MM.1S (cell line): Measurements from ENCODE around the gene PTCSC3.

Experiments used
- DNase-seq: peaks from one replicate; pipeline ENCODE4 v3.0.0-alpha.2; 2015
- H2AFZ ChIP-seq: fragments of 300-600 bp; sonication (generic); 2 replicates; pipeline ENCODE4 v1.6.0; 2016; ENCODE audit warnings: antibody characterized with exemption, low read length
- H3F3A ChIP-seq: fragments of 300-600 bp; sonication (generic); 2 replicates; pipeline ENCODE4 v1.6.1; 2016; ENCODE audit warnings: mild to moderate bottlenecking, antibody characterized with exemption, low read length, moderate library complexity, mixed read lengths; ENCODE audit not compliant: insufficient read depth
- H3K27ac ChIP-seq: fragments of 300-600 bp; sonication (generic); 2 replicates; pipeline ENCODE4 v1.5.1; 2016; ENCODE audit warnings: mild to moderate bottlenecking, low read length
- H3K27me3 ChIP-seq: fragments of 300-600 bp; sonication (generic); replicated peaks from 2 replicates; pipeline ENCODE4 v1.6.0; 2016; ENCODE audit warnings: low read length; ENCODE audit not compliant: insufficient read depth
- H3K36me3 ChIP-seq: fragments of 300-600 bp; sonication (generic); replicated peaks from 2 replicates; pipeline ENCODE4 v1.6.1; 2016; ENCODE audit warnings: mild to moderate bottlenecking, low read length, mixed read lengths; ENCODE audit not compliant: insufficient read depth
- H3K4me1 ChIP-seq: fragments of 300-600 bp; sonication (generic); 2 replicates; pipeline ENCODE4 v1.6.1; 2016; ENCODE audit warnings: low read length, mixed read lengths
- H3K4me2 ChIP-seq: fragments of 300-600 bp; sonication (generic); 2 replicates; pipeline ENCODE4 v1.6.0; 2016; ENCODE audit warnings: low read depth, low read length
- H3K4me3 ChIP-seq: fragments of 300-600 bp; sonication (generic); 2 replicates; pipeline ENCODE4 v1.5.1; 2016; ENCODE audit warnings: low read length, mixed read lengths
- H3K79me2 ChIP-seq: fragments of 300-600 bp; sonication (generic); 2 replicates; pipeline ENCODE4 v1.6.1; 2016; ENCODE audit warnings: mixed run types, low read length, mixed read lengths
- H3K9ac ChIP-seq: fragments of 300-600 bp; sonication (generic); 2 replicates; pipeline ENCODE4 v1.6.1; 2016; ENCODE audit warnings: low read length, mixed read lengths
- H3K9me2 ChIP-seq: fragments of 300-600 bp; sonication (generic); replicated peaks from 2 replicates; pipeline ENCODE4 v1.6.1; 2016; ENCODE audit warnings: mild to moderate bottlenecking, low read length, mixed read lengths; ENCODE audit not compliant: insufficient read depth
- H3K9me3 ChIP-seq: fragments of 300-600 bp; sonication (generic); replicated peaks from 2 replicates; pipeline ENCODE4 v1.6.1; 2016; ENCODE audit warnings: mild to moderate bottlenecking, low read length, mixed read lengths; ENCODE audit not compliant: insufficient read depth
- H4K20me1 ChIP-seq: fragments of 300-600 bp; sonication (generic); 2 replicates; pipeline ENCODE4 v1.6.1; 2016; ENCODE audit warnings: mild to moderate bottlenecking, low read length, moderate library complexity, mixed read lengths; ENCODE audit not compliant: insufficient read depth
- CTCF ChIP-seq: fragments of 300-600 bp; sonication (generic); IDR thresholded peaks from 2 replicates; pipeline ENCODE4 v1.5.1; 2016; ENCODE audit warnings: antibody characterized with exemption, low read length, mixed read lengths
- EZH2 ChIP-seq: fragments of 300-600 bp; sonication (generic); optimal IDR thresholded peaks from 2 replicates; pipeline ENCODE3; 2017; ENCODE audit warnings: low read depth, mild to moderate bottlenecking, antibody characterized with exemption, low read length, mixed read lengths
- EZH2phosphoT487 ChIP-seq: fragments of 300-600 bp; sonication (generic); IDR thresholded peaks from 2 replicates; pipeline ENCODE4 v1.6.1; 2018; ENCODE audit warnings: antibody characterized with exemption, low read length

The PTCSC3 gene

GRCh38 chr14:36194663-36195062 is 18.1 kb upstream of the PTCSC3 start:
- H3K9me2 ChIP-seq, result no peaks in the 10 kb centered on the region
- no peaks in the 10 kb centered on the region for H4K20me1 ChIP-seq
- no peaks in the 10 kb centered on the region for H3K79me2 ChIP-seq
- no peaks in the 10 kb centered on the region for H3F3A ChIP-seq
- H2AFZ ChIP-seq, result no peak overlapping the region
- no peak for DNase-seq
- no peaks in the 10 kb centered on the region for H3K27me3 ChIP-seq
- H3K9ac ChIP-seq, result no peak overlapping the region
- no peaks in the 10 kb centered on the region for H3K9me3 ChIP-seq
- no peak overlapping the region for H3K4me3 ChIP-seq
- H3K27ac ChIP-seq, result no peak overlapping the region
- TF ChIP-seq CTCF, result no peak
- no peak for TF ChIP-seq EZH2
- TF ChIP-seq EZH2phosphoT487, result no peak
- no peaks in the 10 kb centered on the region for H3K36me3 ChIP-seq
- H3K4me1 ChIP-seq, result no peaks in the 10 kb centered on the region
- no peak overlapping the region for H3K4me2 ChIP-seq

GRCh38 chr14:36192530-36192929 is 16.0 kb upstream of the PTCSC3 start:
- no peak overlapping the region for H2AFZ ChIP-seq
- no peaks in the 10 kb centered on the region for H3K9me2 ChIP-seq
- no peaks in the 10 kb centered on the region for H3K79me2 ChIP-seq
- no peaks in the 10 kb centered on the region for H3K36me3 ChIP-seq
- no peaks in the 10 kb centered on the region for H3F3A ChIP-seq
- no peak for TF ChIP-seq CTCF
- TF ChIP-seq EZH2phosphoT487, result no peak
- no peak for TF ChIP-seq EZH2
- H3K27me3 ChIP-seq, result no peaks in the 10 kb centered on the region
- H3K4me1 ChIP-seq, result no peaks in the 10 kb centered on the region
- no peaks in the 10 kb centered on the region for H3K9me3 ChIP-seq
- no peak overlapping the region for H3K9ac ChIP-seq
- no peak overlapping the region for H3K27ac ChIP-seq
- no peak overlapping the region for H3K4me3 ChIP-seq
- no peak for DNase-seq
- no peaks in the 10 kb centered on the region for H4K20me1 ChIP-seq
- no peak overlapping the region for H3K4me2 ChIP-seq

GRCh38 chr14:36183402-36183801 is 6.9 kb upstream of the PTCSC3 start:
- H3K4me3 ChIP-seq, result no peak overlapping the region
- H3K27ac ChIP-seq, result no peak overlapping the region
- H3K79me2 ChIP-seq, result no peaks in the 10 kb centered on the region
- no peaks in the 10 kb centered on the region for H3K9me2 ChIP-seq
- DNase-seq, result no peak
- H3K4me2 ChIP-seq, result no peak overlapping the region
- no peaks in the 10 kb centered on the region for H3K4me1 ChIP-seq
- TF ChIP-seq EZH2phosphoT487 (no peak), CTCF (no peak), EZH2 (no peak)
- H2AFZ ChIP-seq, result no peak overlapping the region
- H4K20me1 ChIP-seq, result no peaks in the 10 kb centered on the region
- no peaks in the 10 kb centered on the region for H3F3A ChIP-seq
- no peaks in the 10 kb centered on the region for H3K27me3 ChIP-seq
- no peaks in the 10 kb centered on the region for H3K9me3 ChIP-seq
- H3K36me3 ChIP-seq, result no peaks in the 10 kb centered on the region
- H3K9ac ChIP-seq, result no peak overlapping the region

- no peak overlapping the region for H2AFZ ChIP-seq
- H3K4me3 ChIP-seq, result no peak overlapping the region
- H3K4me1 ChIP-seq, result no peaks in the 10 kb centered on the region
- H3K9me2 ChIP-seq, result no peaks in the 10 kb centered on the region
- no peak for DNase-seq
- H3K27ac ChIP-seq, result no peak overlapping the region
- no peaks in the 10 kb centered on the region for H3K36me3 ChIP-seq
- TF ChIP-seq CTCF (no peak), EZH2phosphoT487 (no peak), EZH2 (no peak)
- no peaks in the 10 kb centered on the region for H3K27me3 ChIP-seq
- no peaks in the 10 kb centered on the region for H3F3A ChIP-seq
- H4K20me1 ChIP-seq, result no peaks in the 10 kb centered on the region
- H3K9me3 ChIP-seq, result no peaks in the 10 kb centered on the region
- no peak overlapping the region for H3K9ac ChIP-seq
- no peak overlapping the region for H3K4me2 ChIP-seq
- H3K79me2 ChIP-seq, result no peaks in the 10 kb centered on the region
Measured at GRCh38 chr14:36181417-36181816, 4.9 kb upstream of the PTCSC3 start.
